ENCODE data around the gene GIGYF2.

The GIGYF2 gene

GRCh38 chr2:232852676-232853075 lies 155.5 kb downstream of the GIGYF2 start:
- Histone ChIP-seq H2AFZ (ENCODE audit: low read depth, low read length) (no peak overlapping the region), H3K27ac (ENCODE audit: low read length) (no peak overlapping the region), H3K9me3 (ENCODE audit: insufficient read depth, low read length) (no peaks in the 10 kb centered on the region), H3K4me2 (ENCODE audit: low read length) (no peak overlapping the region), H3K36me3 (replicated peaks; ENCODE audit: low read depth, low read length) (peaks cover 10% of the 10 kb centered on the region), H3K4me3 (ENCODE audit: low read length) (no peak overlapping the region), H3K9ac (ENCODE audit: low read length) (no peak overlapping the region), H4K20me1 (ENCODE audit: insufficient read depth, low read length) (no peaks in the 10 kb centered on the region), H3K79me2 (ENCODE audit: low read length) (no peaks in the 10 kb centered on the region), H3K4me1 (ENCODE audit: low read length) (no peaks in the 10 kb centered on the region), H3K27me3 (ENCODE audit: low read depth, low read length) (no peaks in the 10 kb centered on the region)
- TF ChIP-seq EZH2phosphoT487 (IDR thresholded peaks at IDR 0.05; ENCODE audit: low read depth) (no peak), CTCF (IDR thresholded peaks at IDR 0.05; ENCODE audit: low read depth, low read length) (no peak)

DNA sequence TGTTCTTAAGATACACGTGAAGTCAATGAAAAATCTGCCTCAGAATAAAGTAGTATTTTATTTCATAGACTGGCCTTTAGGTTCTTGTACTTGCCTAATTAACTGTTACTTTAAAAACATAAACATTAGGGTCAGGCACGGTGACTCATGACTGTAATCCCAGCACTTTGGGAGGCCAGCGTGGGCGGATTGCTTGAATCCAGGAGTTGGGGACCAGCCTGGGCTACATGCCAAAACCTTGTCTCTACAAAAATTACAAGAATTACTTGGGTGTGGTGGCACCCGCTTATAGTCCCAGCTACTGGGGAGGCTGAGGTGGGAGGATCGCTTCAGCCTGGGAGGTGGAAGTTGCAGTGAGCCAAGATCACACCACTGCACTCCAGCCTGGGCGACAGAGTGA lies 157.0 kb downstream of the GIGYF2 start:
- no peak overlapping the region for H3K4me2 ChIP-seq (ENCODE audit: low read length)
- H3K4me1 ChIP-seq (ENCODE audit: low read length) = no peaks in the 10 kb centered on the region
- no peak for TF ChIP-seq CTCF (IDR thresholded peaks at IDR 0.05; ENCODE audit: low read depth, low read length)
- no peak for TF ChIP-seq EZH2phosphoT487 (IDR thresholded peaks at IDR 0.05; ENCODE audit: low read depth)

DNA sequence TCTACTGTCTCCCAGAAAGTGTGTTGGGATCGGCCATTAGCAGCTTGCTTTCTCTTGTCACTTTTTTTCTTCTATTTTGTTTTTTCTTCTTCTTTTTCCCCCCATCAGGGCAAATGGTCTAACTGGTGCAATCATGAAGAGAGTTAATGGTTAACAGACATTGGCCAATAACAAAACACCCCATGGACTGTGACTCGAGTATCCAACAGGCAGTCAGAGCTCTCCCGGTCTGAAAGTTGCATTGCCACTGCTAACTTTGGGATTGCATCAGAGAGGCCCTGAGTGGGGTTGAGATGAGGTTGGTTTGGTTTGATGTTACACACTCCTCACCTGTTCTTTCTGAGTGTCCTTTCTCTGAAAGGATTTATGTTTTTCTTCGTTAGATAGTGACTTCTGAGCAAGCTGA lies 160.0 kb downstream of the GIGYF2 start:
- no peaks in the 10 kb centered on the region for H4K20me1 ChIP-seq (ENCODE audit: insufficient read depth, low read length)
- H3K9me3 ChIP-seq (ENCODE audit: insufficient read depth, low read length) = no peaks in the 10 kb centered on the region
- H3K4me2 ChIP-seq (ENCODE audit: low read length) = no peak overlapping the region
- TF ChIP-seq EZH2phosphoT487 (IDR thresholded peaks at IDR 0.05; ENCODE audit: low read depth) (no peak), CTCF (IDR thresholded peaks at IDR 0.05; ENCODE audit: low read depth, low read length) (no peak)
- no peak overlapping the region for H3K9ac ChIP-seq (ENCODE audit: low read length)
- H3K4me1 ChIP-seq (ENCODE audit: low read length) = no peaks in the 10 kb centered on the region
- H2AFZ ChIP-seq (ENCODE audit: low read depth, low read length) = no peak overlapping the region
- H3K27ac ChIP-seq (ENCODE audit: low read length) = no peak overlapping the region
- no peaks in the 10 kb centered on the region for H3K36me3 ChIP-seq (replicated peaks; ENCODE audit: low read depth, low read length)
- no peak overlapping the region for H3K4me3 ChIP-seq (ENCODE audit: low read length)
- H3K27me3 ChIP-seq (ENCODE audit: low read depth, low read length) = no peaks in the 10 kb centered on the region
- H3K79me2 ChIP-seq (ENCODE audit: low read length) = no peaks in the 10 kb centered on the region

More for the DNA sequence above, 157.0 kb downstream of the GIGYF2 start:
- H3K27ac ChIP-seq (ENCODE audit: low read length) = no peak overlapping the region
- H3K4me3 ChIP-seq (ENCODE audit: low read length) = no peak overlapping the region
- H3K9ac ChIP-seq (ENCODE audit: low read length) = no peak overlapping the region
- no peaks in the 10 kb centered on the region for H3K9me3 ChIP-seq (ENCODE audit: insufficient read depth, low read length)
- H4K20me1 ChIP-seq (ENCODE audit: insufficient read depth, low read length) = no peaks in the 10 kb centered on the region
- no peak overlapping the region for H2AFZ ChIP-seq (ENCODE audit: low read depth, low read length)
- H3K79me2 ChIP-seq (ENCODE audit: low read length) = no peaks in the 10 kb centered on the region
- H3K27me3 ChIP-seq (ENCODE audit: low read depth, low read length) = no peaks in the 10 kb centered on the region
- H3K36me3 ChIP-seq (replicated peaks; ENCODE audit: low read depth, low read length) = peaks cover 8% of the 10 kb centered on the region

DNA sequence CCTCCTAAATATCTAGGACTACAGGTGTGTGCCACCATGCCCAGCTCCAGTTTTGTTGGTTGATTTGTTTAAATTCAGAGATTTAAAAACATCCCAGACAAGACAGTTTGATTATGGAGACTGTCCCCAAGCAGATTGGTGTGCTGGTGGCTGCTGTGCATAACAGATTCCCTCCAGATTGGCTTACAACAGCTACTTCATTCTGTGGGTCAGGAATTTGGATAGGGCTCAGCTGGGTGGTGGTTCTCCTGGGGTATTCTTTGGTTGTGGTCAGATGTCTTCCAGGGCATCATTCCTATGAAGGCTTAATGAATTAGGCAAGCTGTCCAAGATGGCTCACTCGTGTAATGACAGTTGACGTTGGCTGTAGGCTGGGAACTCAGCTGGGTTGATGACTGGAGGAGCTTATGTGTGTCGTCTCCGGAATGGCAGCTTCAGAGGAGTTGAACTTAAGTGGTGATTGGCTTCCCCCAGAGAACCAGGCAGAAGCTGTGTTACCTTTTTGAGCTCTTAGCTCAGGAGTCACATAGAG lies 162.3 kb downstream of the GIGYF2 start:
- Histone ChIP-seq H3K4me1 (ENCODE audit: low read length) (no peaks in the 10 kb centered on the region), H3K36me3 (replicated peaks; ENCODE audit: low read depth, low read length) (no peaks in the 10 kb centered on the region)
- TF ChIP-seq CTCF (IDR thresholded peaks at IDR 0.05; ENCODE audit: low read depth, low read length) (no peak), EZH2phosphoT487 (IDR thresholded peaks at IDR 0.05; ENCODE audit: low read depth) (no peak)

More for the DNA sequence above, 162.3 kb downstream of the GIGYF2 start:
- Histone ChIP-seq H3K4me3 (ENCODE audit: low read length) (no peak overlapping the region), H3K79me2 (ENCODE audit: low read length) (no peaks in the 10 kb centered on the region), H3K27me3 (ENCODE audit: low read depth, low read length) (no peaks in the 10 kb centered on the region), H2AFZ (ENCODE audit: low read depth, low read length) (no peak overlapping the region), H3K9me3 (ENCODE audit: insufficient read depth, low read length) (no peaks in the 10 kb centered on the region), H3K9ac (ENCODE audit: low read length) (no peak overlapping the region), H3K27ac (ENCODE audit: low read length) (no peak overlapping the region), H4K20me1 (ENCODE audit: insufficient read depth, low read length) (no peaks in the 10 kb centered on the region), H3K4me2 (ENCODE audit: low read length) (no peak overlapping the region)

Data from OCI-LY3 (cell line).